GM19397 (cell line): Measurements from ENCODE around the gene TPRN.

Experiments used
- ATAC-seq: cut with Tn5 transposase; IDR thresholded peaks from one replicate; pipeline ENCODE4 v1.9.1; 2021; ENCODE audit warnings: mild to moderate bottlenecking, moderate library complexity; ENCODE audit not compliant: unreplicated experiment

Gene TPRN

GRCh38 chr9:137213160-137214060 lies 12.9 kb upstream of the TPRN start:
- no peak for ATAC-seq

- ATAC-seq = no peak
These were observed 12.0 kb upstream of the TPRN start for GRCh38 chr9:137212520-137212919.

- no peak for ATAC-seq
These were observed 11.0 kb upstream of the TPRN start for GRCh38 chr9:137211532-137211931.

GRCh38 chr9:137206602-137207001 lies 6.1 kb upstream of the TPRN start:
- no peak for ATAC-seq

- peak; percentile 51 for ATAC-seq
These were observed 4.9 kb upstream of the TPRN start, which contains the start of the genes NDOR1 and TMEM203 for GRCh38 chr9:137205126-137206069. Gene NDOR1, plus strand, starts transcription at chr9:137205700. Its CDS starts 78 bp downstream, at chr9:137205778. Gene TMEM203, minus strand, starts transcription at chr9:137205648. Its CDS starts 234 bp downstream, at chr9:137205414.

- ATAC-seq = no peak
These were observed 4.2 kb upstream of the TPRN start for GRCh38 chr9:137204731-137205125.

- no peak for ATAC-seq
These were observed 2.4 kb upstream of the TPRN start for GRCh38 chr9:137202966-137203365.

- no peak for ATAC-seq
These were observed 796 bp upstream of the TPRN start for GRCh38 chr9:137201205-137201868.

GRCh38 chr9:137199411-137200121 lies 975 bp downstream of the TPRN start:
- ATAC-seq = no peak

GRCh38 chr9:137198902-137199283 lies 1.6 kb downstream of the TPRN start:
- ATAC-seq = no peak

GRCh38 chr9:137198051-137198901 lies 2.3 kb downstream of the TPRN start:
- no peak for ATAC-seq

GRCh38 chr9:137195525-137196220 lies 4.9 kb downstream of the TPRN start:
- ATAC-seq = no peak

- no peak for ATAC-seq
These were observed 5.6 kb downstream of the TPRN start for GRCh38 chr9:137194909-137195308.

- ATAC-seq = no peak
These were observed 6.2 kb downstream of the TPRN start for GRCh38 chr9:137194388-137194787.

- no peak for ATAC-seq
These were observed 6.8 kb downstream of the TPRN start for GRCh38 chr9:137193771-137194170.

- ATAC-seq = no peak
These were observed 7.7 kb downstream of the TPRN start for GRCh38 chr9:137192859-137193258.

GRCh38 chr9:137192448-137192780 lies 8.1 kb downstream of the TPRN start:
- no peak for ATAC-seq

GRCh38 chr9:137191691-137192447 lies 8.7 kb downstream of the TPRN start:
- no peak for ATAC-seq
